Stimulated activated naive CD4-positive, alpha-beta T cell (primary cell): ENCODE results near the gene ACHE.

Experiments used
- DNase-seq, 6 experiments: peaks; one replicate each; lab custom pipeline; 2025; lab: John Stamatoyannopoulos, UW

Gene ACHE

DNA sequence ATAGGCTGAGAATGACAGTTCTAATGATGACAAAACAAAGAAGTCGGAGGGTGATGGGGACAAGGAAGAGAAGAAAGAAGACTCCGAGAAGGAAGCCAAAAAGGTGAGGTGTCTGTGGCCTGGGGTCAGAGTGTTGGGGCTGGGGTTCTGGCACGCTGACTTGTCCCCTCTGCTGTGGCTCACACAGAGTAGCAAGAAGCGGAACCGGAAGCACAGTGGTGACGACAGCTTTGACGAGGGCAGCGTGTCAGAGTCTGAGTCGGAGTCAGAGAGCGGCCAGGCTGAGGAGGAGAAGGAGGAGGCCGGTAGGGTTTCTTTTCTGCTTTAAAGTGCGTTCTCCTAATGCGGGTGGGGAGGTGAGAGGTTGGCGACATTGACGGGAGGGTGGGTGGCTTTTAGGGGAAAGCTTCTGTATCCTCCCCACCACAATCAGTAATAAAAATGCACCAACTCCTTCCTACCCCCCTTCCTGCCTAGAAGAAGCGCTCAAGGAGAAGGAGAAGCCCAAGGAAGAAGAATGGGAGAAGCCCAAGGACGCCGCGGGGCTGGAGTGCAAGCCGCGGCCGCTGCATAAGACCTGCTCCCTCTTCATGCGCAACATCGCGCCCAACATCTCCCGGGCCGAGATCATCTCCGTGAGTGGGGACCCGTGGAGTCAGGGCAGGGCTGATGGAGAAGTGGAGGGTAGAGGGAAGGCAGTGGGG is 10.8 kb downstream of the ACHE start:
- no peak for DNase-seq

DNA sequence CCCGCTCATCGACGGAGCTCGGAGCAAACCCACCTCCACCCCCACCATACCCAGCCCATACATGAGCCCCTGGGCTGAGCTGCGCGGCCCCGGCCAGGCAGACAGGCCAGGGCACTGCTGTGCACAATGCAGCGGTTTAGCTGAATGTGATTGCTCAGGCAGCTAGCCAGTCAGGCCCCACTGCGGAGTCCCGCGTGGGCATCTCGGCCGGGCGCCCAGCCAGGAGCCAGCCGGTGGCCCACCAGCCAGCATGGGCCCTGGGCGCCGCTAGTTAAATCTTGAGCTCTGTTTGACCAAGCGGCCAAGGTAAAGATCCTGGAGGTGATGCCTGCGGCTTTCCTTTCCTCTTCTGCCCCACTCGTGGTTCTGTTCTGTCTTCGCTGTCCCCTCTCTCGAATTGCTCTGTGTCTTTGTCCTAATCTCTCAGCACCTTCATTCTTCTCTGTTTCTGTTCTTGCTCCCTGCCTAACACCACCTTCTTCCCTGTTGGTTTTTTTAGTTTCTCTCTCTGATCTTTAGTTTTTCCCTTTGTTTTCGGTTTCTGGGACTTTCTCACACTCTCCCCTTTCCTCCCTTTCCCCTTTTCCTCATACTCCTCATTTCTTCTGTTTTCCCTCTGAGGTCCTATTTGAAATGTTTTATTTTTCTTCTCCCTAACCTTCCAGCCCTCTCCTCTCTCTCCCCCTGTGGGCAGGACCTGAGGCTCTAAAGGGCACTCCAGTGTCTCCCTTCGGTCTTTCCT is 12.7 kb downstream of the ACHE start:
- no peak for DNase-seq

DNA sequence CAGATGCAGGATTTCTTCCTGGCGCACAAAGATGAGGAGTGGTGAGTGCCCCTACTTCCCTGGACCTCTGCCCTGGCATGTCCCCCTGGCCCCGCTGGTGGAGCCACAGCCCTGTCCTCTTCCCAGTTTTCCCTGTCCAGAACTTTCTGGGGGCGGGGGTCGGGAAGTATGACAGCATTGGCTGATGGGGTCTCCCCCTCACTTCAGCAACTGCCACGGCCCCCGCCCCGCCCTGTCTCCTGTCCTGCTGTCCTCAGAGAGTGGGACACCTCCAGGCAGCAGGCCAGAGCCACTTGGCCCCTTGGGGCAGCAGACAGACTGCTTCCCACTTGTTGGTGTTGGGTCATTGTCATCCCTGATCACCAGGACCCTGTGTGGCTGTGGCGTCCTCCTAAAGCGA is 13.5 kb downstream of the ACHE start:
- no peak for DNase-seq

DNA sequence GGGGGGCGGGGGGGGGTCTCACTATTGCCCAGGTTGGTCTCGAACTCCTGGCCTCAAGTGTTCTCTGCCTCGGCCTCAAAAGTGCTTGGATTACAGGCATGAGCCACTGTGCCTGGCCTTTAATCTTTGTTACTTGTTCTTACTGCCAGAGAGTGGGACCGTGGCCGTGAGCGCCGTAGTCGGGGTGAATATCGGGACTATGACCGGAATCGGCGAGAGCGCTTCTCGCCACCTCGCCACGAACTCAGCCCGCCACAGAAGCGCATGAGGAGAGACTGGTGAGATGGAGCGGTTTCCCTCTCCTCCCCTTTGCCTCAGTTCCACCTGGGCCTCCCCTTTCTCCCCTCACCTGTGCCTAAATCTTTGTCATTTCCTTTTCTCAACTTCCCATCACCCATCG is 14.6 kb downstream of the ACHE start:
- no peak for DNase-seq

DNA sequence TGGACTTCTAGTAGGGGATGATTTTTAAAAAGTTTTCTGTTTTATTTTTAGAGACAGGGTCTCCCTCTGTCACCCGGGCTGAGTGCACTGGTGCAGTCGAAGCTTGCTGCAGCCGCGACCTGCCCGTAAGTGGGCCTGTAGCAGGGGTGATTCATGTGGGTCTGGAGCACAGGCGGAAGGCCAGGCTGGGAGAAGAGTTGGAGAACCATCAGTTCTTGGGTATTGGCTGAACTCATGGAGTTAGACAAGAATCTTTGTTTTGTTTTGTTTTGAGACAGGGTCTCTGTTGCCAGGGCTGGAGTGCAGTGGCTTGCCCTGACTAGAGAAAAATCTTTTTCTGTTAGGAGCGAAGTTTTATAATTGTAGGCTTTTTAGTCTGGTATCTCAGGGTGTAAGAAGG is 15.0 kb downstream of the ACHE start:
- no peak for DNase-seq

DNA sequence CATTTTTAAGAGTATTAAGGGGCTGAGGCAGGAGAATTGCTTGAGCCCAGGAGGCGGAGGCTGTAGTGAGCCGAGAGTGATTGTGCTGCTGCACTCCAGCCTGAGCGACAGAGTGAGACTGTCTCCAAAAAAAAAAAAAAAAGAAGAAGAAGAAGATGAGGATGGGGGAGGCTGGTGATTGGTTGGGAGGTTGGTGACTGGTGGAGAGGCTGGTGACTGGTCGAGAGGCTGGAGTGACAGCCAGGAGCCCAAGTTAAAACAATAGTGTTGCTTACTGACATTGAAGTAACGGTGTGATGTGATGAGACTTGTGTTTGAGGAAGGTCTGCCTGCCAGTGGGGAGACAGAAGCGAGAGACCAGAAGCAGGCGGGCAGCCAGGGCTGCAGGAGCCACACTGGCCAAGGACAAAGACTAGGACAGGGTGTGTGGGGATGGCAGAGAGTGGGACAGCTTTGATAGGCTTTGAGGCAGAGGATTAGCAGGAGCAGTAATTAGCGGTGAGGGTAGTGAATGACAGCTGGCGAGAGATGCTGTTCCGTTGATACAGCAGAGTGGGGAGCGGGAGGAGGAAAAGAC is 15.9 kb downstream of the ACHE start:
- DNase-seq: no peak

DNA sequence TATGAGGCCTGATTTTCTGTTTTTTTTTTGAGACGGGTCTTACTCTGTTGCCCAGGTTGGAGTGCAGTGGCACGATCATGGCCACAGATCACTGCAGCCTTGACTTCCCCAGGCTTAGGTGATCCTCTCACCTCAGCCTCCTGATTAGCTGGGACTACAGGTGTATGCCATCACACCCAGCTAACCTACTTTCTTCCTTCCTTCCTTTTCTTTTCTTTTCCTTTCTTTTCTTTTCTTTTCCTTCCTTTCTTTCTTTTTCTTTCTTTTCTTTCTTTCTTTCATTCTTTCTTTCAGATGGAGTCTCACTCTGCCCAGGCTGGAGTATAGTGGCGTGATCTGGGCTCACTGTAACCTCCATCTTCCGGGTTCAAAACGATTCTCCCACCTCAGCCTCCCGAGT is 17.0 kb downstream of the ACHE start:
- no peak for DNase-seq

DNA sequence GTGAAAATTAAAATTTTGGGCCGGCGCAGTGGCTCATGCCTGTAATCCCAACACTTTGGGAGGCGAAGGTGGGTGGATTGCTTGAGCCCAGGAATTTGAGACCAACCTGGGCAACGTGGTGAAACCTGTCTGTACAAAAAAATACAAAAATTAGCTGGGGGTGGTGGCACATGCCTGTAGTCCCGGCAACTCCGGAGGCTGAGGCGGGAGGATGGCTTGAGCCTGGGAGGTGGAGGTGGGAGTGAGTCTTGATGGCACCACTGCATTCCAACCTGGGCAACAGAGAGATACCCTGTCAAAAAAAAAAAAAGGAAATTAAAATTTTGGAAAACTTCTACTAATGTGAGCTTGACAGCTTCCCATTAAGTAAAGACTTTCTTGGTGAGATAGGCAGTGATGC is 17.7 kb downstream of the ACHE start:
- DNase-seq: no peak

DNA sequence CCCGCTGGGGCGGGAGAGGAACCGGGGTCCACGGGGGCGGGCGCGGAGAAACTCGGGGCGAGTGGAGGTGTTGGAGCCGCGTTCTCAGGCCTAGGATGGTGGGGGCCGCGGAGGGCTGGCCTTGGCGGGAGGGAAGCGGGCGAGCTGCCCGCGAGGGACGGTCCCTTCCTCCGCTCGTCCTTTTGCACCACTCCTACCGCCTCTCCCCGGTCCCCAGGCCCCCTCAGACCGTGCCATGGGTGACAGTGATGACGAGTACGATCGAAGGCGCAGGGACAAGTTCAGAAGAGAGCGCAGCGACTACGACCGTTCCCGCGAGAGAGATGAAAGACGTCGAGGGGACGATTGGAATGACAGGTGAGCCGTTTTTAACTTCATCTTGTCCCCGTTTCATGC is 20.3 kb downstream of the ACHE start:
- DNase-seq: peak in 4 of 6 experiments; percentile 25 to 54 (median 41)

DNA sequence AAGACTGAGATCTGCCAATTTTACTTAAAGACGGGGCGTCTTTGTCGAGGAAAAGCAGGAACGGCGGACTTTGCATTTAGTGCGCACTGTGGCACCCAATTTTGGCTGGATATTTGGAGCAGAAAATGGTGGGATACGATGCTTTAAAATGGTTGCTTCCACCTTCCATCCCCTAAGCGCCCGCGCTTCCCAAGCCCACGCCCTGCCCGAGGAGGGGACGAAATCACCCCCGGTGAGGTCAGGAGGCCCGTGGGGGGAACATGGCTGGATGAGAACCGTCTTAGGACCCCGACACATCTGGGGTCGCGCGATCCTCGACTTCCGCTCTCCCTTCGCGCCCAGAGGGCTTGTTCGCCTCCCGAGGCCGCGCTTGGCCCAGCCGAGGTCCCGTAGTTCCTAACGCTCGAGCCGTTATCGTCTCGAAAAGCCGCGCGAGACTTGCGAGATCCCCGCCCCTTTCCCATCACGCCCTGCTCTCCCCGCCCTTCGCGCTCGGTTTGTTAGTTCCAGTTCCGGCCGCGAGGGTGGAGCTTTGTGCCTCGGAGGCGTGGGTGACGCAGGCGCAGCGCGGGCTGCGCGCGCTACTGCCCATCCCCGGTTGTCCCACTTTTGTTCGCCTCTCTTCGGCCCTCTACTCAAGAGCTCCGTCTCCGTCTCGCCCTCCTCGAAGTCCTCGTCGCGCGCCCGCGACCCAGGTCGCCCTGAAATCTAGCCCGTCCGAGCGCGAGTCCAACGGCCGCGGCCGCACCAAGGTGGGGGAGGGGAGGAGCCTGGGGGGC is 20.9 kb downstream of the ACHE start, which contains the start of gene SRRT:
Gene SRRT (plus strand): TSS at position 527 of the 779 bp plus-strand sequence. CDS start 488 bp downstream, outside the sequence.
- DNase-seq: peak; percentile 92 to 98 (median 96)

DNA sequence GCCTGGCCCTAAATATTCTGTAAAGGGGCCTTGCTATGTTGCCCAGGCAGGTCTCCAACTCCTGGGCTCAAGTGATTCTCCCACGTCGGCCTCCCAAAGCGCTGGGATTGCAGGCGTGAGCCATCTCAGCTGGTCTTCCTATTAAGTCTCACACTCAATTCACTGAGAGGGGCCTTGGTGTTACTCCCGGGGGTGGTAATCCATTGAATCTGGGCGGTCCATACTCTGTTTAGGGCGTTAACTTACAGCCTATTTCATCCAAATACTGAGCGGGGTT is 21.4 kb downstream of the ACHE start:
- no peak for DNase-seq

DNA sequence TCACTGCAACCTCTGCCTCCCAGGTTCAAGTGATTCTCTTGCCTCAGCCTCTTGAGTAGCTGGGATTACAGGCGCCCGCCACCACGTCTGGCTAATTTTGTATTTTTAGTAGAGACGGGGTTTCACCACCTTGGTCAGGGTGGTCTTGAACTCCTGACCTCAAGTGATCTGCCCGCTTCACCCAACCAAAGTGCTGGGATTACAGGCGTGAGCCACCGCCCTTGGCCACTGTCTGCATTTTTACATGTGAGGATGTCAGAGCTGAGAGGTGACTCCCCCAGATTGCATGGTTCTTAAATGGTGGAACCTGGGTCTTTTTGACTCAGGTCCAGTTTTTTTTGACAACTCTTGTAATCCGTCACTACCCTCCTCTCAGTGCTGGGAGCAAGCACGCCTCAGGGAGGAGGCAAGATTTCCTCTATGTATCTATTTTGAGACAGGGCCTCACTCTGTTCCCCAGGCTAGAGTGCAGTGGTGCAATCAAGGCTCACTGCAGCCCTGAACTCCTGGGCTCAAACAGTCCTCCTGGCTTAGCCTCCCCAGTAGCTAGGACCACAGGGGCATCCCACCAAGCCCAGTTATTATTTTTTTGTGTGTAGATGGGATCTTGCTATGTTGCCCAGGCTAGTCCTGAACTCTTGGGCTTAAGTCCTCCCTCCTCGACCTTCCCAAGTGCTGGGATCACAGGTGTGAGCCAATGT is 21.9 kb downstream of the ACHE start:
- no peak for DNase-seq

DNA sequence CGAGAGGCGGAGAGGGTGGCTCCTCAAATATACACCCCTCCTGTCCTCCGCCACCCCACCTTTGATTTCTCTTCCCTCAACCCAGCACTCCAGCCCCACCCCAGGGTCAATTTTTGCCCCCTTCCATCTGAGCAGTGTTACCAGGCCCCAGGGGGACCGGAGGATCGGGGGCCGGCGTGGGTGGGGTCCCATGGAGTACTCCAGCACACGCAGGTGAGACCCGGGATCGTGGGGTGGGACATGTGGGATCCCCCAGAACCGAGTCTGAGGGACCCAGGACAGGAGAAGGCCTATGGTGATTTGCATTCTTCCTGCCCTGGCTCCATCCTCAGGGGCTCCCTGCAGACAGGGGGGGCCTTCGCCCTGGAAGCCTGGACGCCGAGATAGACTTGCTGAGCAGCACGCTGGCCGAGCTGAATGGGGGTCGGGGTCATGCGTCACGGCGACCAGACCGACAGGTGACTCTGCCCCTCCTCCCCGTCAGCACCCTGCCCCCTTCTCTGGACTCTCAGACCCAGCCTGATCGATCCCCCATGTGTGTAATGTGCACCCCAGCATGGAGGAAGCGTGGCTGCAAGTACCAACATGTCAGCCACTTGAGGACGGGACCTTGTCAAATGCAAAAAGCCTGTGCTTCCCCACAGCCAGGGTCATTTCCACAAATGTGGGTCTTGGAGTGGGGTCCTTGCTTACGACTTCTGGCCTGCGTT is 27.8 kb downstream of the ACHE start:
- DNase-seq: no peak

DNA sequence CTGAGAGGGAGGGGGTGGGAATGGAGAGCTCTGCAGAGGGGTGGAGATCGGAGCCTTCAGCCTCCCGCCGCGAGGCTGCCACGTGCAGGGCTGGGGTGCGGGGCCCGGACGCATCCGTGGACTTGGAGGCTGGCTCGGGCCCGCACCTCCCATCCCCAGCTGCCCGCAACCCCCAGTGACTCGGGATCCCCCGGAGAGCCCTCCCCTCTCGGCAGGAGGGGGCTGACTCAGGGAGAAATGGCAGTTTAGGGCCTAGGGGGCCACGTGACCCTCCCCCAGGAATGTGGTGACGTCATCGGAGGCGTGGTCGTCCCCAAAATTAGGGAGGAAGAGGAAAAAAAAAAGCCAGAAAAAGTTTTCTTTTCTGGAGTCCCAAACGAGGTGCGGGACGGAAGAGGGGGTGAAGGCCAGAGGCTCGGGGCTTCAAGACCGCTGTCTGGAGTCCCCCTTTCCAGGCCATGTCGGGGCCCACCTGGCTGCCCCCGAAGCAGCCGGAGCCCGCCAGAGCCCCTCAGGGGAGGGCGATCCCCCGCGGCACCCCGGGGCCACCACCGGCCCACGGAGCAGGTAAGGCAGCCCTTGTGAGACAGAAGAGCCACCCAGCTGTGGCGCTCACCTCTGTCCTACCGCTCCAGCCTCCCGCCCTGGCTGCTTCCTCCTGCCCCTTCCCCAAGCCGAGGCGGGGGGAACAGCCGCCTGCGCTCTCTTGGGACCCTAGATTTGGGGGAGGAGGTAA is 28.5 kb downstream of the ACHE start, which contains the start of gene TRIP6:
Gene TRIP6 (plus strand): TSS at position 348 of the 736 bp plus-strand sequence. CDS start 111 bp downstream, at position 459.
- DNase-seq: peak in 5 of 6 experiments; percentile 23 to 59 (median 35)

DNA sequence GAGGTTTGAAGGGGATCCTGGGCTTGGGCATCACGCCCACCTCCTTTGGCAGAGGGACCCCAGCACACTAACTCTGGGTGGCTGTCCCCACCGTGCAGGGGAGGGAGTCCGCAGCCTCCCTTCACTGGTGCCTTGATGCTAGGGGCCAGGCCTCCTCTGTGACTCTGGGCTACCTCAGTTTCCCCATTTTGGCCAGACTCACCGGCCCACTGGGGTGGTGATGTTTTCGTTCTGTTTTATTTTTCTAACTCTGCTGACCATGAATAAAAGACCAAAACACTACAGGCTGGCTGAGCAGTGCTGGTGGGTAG is 29.0 kb downstream of the ACHE start:
- DNase-seq: no peak

DNA sequence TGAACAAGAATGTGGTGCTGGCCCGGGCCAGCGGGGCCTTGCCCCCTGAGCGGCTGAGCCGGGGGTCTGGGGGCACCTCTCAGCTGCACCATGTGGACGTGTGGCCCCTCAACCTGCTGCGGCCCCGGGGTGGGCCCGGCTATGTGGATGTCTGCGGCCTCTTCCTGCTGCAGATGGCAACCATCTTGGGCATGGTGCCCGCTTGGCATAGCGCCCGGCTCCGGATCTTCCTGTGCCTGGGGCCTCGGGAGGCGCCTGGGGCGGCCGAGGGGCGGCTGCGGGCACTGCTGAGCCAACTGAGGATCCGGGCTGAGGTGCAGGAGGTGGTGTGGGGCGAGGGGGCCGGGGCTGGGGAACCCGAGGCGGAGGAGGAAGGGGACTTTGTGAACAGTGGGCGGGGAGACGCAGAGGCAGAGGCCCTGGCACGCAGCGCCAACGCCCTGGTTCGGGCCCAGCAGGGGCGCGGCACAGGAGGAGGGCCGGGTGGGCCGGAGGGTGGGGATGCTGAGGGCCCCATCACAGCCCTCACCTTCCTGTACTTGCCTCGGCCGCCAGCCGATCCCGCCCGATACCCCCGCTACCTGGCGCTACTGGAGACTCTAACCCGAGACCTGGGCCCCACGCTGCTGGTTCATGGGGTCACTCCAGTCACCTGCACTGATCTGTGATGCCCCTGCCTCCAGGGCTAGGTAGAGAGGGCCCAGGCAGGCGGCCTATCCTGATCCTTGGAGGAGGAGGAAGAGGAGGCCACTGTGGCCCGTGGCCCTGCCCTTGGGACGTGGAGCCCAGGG is 29.6 kb downstream of the ACHE start:
- DNase-seq: peak in 4 of 6 experiments; percentile 30 to 65 (median 50)

DNA sequence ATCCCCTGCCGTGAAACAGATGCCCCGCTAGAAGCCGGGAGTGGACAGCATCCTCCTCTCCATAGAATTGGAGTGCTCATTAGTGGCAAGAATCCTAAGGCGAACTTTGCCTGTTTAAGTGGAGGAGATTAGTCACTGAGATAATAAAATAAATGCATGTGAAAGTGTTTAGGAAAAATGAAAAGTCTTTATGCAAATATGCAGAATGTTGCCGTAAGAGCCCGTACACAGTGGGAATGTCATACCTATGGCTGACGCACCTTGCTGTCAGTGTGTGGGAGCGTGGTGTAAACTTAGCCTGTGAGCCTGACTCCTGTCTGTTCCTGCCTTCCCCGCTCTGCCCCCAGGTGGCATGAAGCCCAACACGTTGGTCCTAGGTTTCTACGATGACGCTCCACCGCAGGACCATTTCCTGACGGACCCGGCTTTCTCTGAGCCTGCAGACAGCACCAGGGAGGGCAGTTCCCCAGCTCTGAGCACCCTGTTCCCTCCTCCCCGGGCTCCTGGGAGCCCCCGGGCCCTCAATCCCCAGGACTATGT is 30.2 kb downstream of the ACHE start:
- DNase-seq: no peak

DNA sequence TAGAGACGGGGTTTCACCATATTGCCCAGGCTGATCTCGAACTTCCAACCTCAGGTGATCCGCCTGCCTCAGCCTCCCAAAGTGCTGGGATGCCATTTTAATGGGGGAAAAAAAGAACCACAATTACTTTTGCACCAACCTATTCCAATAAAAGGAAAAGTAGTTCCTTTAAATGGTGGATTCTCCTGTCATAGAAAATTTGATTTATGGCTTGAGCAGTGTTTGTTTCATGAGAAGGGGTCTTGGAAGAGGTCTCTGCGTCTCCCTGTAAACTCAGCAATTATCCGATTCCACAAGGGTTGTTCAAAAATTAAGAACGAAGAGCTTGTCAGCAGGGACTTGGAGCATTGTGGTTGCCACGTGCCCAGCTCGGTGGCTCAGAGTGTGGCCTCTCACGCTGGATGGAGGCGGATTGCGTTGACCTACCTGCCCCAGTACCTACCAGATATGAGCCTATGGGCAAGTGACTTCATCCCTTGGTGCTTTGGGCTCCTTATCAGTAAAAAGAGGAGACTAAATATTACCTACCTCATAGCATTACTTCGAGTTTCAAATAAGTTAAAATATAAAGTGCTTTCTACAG is 31.3 kb downstream of the ACHE start:
- DNase-seq: no peak

DNA sequence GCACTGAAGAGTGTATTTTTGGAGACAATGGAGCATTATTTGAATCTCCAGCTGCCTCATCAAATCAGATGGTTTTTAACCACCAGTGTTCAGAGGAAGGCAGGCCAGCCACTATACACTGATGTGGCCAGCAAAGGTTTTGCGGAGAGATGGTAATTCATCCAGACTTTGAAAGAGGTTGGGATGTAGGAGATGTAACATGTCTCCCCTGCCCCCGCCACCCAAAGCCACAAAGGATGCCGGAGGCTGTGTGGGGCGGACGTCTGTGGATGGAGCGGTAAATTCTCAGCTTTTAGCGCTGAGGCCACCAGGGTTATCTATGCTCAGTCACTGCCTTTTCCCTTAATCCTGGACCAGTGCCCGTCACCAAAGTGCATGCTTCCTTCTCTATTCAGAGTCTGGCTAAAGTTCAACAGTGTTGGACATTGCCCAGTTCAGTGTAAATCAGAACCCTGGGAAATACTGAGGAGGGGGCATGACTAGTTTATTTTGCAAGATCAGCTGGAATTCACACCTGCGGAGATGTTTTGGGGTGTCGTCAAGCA is 32.2 kb downstream of the ACHE start:
- no peak for DNase-seq
